GM19025 (cell line): ENCODE results near the gene KRI1.
A peak's percentile ranks its signal among the peaks of the same experiment; 100 is the strongest.
"Not testable (repeated sequence)": the region's sequence is repeated elsewhere in the genome, so short reads cannot be mapped to it uniquely, and the experiment has no call there.

Source experiments
- ATAC-seq: cut with Tn5 transposase; IDR thresholded peaks from one replicate; pipeline ENCODE4 v1.9.1; 2021; ENCODE audit warnings: mild to moderate bottlenecking, low read depth, moderate library complexity; ENCODE audit not compliant: unreplicated experiment

Gene KRI1

DNA sequence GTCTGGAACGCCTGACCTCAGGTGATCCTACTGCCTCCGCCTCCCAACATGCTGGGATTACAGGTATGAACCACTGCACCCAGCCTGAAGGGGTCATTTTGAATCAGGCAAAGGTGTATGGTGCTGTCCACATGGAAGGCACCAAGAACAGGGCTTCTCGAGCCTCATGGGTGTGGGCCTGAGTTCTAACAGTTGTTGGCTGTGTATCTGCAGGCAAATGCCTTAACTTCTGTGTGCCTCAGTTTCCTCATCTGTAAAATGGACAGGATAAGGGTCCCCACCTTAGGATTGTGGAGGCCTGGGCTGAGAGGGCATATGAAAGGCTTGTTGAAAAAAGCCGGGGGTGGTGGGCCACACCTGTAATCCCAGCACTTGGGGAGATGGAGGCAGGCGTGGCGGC is 12.1 kb upstream of the KRI1 start:
- no peak for ATAC-seq

DNA sequence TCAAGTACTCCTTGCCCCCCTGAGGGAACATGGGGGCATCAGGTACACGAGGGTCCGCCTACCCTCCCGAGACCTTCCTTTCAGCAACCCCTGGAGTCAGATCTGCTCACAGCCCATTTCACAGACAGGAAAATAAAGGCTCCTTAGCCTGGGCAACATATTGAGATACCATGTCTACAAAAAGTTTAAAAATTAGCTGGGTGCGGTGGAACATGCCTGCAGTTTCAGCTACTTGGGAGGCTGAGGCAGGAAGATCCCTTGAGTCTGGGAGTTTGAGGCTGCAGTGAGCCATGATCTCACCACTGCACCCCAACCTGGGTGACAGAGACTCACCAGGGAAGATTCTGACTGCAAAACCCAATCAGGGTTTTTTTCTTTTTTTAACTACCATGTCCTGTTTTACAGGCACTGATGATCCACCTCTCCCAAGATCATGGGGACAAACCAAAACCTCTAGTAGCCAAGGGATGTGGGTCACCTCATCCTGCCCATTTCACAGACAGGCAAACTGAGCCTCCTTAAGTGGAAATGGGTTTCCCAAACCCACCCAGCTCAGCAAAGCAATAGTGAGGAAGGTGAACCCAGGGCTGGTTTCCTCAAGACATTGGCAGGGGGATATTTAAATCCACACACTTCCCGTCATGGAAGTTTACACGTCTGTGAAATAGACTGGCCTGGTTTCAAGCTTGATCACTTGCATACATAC is 9.4 kb upstream of the KRI1 start:
- ATAC-seq: no peak

DNA sequence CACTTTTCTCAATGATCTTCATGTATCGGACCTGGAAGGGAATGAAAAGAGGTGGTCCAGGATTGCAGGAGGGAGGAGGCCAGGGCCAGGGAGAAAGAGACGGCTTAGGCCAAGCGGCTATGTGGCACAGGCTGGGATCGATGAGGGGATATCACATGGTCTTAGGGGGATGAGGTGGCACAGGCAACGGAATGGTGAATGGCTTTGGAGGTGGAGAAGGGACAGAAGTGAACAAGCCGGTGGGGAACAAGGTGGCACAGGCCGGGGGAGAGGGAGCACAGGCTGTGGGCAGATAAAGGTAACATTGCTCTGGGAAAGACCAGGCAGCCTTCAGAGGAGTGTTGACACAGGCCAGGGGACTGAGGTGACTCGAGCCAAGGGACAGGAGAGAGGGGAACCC is 8.7 kb upstream of the KRI1 start:
- no peak for ATAC-seq

DNA sequence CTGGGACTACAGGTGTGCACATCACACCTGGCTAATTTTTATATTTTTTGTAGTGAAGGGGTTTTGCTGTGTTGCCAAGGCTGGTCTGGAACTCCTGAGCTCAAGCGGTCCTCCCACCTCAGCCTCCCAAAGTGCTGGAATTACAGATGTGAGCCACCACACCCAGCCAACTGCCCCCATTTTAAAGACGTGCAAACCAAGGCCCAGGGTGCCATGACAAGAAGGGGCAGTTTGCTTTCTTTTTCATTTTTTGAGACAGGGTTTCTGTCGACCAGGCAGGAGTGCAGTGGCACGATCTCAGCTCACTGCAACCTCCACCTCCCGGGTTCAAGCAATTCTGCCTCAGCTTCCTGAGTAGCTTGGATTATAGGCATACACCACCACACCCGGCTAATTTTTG is 8.0 kb upstream of the KRI1 start:
- ATAC-seq: not testable (repeated sequence)

DNA sequence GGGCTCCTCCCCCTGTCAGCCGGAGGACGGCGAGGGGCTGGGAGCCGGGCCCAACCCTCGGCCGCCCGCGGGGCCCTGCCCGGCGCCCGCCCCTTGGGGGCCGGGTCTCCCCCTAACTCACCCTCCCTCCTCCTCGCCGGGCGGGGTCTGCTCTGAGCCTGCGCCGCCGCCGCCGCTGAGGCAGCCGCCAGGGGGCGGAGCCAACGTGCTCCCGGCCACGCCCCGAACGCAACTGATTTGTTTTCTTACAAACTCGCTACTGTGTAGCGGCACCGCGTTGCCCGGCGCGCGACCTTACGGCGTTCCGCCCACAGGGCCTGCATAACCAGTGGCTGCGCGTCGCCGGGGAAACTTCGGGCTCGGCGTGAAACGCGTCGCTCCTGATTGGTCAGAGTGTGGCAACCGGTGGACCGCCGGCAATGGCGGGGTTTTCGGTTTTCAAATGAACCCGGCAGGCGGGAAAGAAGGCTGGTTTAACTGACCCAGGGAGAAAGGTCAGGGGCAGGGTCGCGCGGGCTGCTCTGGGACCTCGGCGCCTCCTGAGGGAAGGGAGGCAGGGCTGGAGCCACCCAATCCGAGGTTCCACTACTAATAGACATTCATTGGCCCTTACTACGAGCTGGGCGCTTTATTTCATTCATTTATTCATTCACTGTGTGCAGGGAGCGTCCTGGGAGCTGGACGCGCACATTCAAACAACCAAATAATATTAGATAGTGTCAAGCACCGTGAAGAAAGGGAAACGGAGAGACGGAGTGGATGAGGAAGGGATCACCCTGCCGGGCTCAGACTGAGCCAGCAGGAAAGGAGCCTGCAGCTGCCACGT is 3.2 kb upstream of the KRI1 start, which contains the start of gene CDKN2D:
CDKN2D (minus strand) TSS at position 154 of the 826 bp plus-strand sequence. CDS start 326 bp downstream, outside the sequence.
- peak; percentile 65 for ATAC-seq

DNA sequence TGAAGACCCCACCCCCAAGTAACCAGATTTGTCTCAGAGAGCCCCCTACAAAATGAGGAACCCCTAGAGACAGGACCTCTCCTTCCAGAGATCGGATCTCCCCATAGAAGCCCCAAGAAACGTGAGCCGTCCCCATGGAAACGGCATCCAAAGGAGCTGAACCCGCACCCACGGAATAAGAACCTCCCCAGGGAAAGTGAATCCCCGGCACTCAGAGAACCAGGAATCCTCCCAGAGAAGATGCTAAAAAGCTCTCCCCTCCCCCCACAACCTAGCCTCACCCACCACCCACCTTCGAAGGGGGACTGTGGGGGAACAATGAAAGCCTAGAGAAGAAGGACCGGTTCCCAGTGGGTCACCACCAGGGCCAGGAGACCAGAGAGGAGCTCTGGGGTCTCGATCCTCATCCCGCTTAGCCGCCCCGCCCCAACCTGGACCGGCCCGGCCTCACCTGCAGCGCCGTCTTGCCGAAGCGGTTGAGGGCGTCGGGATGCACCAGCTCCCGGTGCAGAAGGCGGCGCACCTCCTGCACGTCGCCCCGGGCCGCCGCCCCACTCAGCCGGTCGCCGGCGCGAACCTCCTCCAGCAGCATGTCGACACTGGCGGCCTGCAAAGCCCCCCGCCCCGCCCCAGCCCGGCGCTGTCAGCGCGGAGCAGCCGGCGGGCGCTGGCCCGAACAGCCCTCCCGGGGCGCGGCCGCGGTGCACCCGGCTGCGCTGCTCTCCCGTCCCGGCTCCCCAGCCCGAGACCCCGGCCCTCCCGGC is 2.4 kb upstream of the KRI1 start:
- ATAC-seq: peak; percentile 2

DNA sequence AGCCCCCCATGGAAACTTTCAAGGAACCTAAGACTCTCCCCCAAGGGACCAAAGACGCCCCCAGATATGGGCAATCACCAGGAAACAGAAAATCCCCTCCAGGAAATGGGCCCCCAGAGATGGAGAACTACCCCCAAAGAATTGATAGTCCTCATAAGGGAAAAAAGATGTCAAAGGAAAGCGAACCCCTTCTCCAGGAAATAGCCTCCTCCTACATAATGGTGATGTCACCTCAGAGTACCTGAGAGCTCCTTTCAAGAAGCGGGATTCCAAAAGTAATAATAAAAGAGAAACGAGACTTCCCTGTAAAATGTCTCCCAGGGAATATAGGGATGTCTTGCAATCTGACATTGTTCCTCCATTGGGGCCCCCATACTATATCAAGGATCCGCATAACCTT is 1.8 kb upstream of the KRI1 start:
- ATAC-seq: no peak

DNA sequence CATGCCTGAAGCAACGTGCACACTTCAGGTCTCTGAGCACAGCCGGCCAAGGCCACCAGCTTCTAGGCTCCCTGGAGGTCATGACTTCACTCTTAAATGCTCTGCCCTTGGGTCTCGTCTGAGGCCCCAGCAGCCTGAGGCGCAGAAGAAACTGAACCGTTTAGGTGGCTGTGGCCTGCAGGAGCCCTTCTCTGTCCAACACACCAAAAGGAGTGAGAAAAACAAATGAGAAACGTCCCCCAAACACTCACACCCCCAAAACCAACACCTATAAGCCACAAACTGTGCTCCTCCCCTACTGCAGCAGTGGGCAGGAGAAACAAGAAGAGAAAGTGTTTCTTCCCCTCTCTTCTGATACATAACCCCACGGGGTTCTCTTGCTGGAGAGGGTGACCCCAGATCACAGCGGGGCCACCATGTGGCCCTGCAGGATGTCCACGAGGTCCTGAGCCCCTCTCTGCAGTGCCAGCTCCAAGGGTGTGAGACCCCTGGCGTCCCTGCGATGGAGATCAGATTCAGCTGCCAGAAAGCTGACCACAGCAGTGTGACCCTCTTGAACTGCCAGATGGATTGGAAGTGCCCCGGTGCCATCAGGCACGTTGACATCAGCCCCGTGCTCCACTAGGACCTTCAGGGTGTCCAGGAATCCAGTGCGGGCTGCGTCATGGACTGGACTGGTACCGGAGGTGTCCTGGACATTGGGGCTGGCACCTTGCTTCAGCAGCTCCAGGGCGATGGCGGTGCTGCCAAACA is 1.0 kb upstream of the KRI1 start:
- no peak for ATAC-seq

DNA sequence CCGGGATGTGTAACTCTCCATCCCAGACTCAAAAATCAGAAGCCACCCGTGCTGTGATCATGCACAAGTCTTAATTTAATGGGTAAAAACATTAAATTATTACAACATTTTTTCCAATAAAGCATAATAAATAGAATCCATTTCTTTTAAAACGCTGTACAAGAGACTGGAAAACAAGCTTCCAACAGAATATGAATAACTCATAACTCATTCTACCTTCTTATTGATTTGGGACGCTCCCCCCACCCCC is 523 bp upstream of the KRI1 start:
- no peak for ATAC-seq

DNA sequence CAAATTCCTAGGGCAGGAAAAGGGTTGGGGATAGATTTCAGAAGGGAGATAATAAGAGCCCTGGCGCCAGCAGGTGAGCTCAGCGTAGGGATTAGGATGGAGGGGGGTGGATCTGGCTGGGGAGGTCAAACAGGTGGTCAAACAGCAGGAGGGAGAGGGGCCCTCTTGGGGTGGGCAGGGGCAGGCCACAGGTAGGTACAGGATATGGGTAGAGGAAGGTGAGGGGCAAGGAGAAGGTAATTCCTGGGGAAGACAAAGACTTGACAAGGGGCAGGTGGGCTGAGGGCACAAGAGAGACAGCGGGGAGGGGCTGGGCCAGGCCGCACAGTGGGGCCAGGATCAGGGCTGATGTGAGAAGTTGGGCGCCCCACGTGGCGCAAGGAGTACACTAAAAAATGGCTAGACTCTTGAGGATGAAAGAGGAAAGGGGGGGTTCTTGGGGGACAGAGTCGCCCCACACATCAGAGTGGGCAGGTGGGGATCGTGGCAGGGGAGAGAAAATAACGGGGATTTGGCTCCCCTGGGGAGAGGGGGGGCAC is 713 bp downstream of the KRI1 start:
- ATAC-seq: no peak

DNA sequence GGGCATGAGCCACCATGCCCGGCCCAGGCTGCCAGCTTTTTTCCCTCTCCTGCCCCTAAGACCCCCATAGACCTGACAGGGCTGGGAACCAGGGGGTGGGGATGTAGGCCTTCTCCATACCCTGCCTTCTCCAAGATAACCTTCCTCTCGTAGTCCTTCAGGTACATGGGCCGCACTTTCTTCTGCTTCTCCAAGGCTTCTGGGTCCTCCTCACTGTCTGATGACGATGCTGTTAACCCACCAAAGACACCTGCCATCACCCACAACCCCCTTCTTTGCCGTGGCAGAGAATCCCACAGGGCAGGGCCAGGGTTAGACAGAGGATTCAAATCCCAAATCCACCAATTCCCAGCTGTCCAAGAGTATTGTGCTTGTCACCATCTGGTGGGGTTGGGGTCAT is 3.2 kb downstream of the KRI1 start:
- no peak for ATAC-seq

DNA sequence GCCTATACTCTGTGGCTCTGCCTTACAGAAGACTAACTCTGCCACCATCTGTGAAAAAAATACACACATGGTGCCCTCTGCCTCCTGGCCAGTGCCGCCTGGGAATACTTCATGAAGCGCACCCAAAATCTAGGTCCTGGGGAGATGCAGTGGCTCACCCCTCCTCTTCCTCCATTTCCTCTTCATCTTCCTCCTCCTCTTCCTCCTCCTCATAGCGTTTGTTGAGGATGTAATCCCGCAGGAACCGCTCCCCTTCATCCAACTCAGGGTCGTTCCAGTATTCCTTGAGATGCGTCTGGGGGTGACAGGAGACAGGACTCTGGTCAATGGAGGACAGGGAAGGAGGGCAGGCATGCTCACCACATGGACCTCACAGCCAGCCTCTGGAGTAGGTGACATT is 5.7 kb downstream of the KRI1 start:
- no peak for ATAC-seq

DNA sequence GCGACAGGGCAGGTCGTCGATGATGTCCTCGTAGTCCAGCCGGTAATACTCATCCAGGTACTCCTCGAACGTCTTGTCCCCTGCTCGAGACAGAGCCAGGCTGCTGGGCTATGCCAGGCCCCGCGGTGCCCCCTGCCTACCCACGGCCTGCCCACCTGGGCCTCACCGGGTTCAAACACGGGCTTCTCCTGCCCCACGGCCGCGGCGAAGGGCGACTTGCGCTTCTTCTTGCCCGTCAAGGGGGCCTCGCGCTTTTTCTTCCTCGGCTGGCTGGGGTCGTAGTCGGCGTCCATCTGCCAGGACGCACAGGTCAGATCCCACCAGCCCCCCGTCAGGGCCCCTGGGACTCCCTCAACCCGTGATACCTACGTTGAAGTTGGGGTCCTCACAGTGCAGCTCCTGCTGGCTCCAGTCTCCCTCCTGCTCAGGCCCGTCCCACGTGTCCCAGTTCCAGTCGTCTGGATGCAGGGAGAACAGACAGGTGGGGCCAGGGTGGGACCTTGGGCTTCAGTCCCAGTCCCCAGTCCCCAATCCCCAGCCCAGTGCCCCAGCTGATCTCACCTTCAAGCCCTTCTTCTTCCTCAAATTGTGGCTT is 8.1 kb downstream of the KRI1 start:
- ATAC-seq: no peak

DNA sequence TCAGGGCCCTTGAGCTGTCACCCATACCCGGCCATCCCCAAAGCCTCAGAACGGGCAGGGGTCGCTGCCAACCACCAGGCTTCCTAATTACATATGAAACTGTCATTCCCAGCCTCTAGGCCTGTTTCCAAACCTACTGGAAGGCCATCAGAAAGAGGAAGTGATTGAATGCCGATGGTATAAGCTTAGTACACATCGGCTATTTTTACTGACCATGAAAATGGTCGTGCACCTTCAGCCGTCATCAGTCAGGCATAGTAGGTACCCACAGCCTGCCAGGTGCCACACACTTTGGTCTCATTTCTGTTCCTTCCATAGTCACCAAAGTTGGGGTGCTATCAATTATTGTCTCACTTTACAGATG is 10.2 kb downstream of the KRI1 start:
- no peak for ATAC-seq

DNA sequence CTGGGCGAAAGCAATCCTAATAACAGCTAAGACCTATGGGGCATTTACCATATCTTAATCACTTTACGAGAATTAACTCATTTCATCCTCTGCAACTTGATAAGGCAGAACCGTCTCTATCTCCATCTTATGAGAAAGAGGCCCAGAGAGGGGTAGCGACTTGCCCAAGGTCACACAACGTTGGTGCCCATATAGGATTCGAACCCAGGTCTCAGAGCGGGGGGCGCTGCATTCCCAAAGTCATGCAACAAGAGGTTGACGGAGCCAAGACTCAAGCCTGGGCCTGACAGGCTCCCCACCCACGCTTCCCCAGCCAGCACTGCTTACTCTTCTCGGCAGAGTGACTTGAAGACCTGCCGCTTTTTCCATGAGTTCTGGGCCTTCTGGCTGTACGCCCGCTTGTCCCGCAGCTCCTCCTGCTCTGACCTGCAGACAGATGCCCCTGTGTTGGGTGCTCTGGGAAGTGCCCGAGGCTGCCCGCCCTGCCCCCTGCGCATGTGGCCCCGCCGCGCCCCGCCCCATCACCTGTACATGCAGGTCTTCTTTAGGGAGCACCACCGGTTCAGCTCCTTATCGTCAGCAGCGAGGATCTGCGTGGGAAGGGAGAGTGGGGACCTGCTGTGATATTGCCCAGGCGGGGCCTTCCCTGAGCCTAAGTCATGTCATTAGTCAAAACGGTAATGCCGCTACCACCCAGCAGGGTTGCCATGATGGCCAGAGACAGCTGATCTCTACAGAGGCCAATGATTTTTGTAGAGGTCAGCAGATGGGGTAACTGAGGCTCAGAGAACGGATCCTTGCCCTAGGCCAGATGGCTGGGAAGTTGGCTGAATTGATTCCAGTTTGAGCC is 10.8 kb downstream of the KRI1 start:
- ATAC-seq: no peak

DNA sequence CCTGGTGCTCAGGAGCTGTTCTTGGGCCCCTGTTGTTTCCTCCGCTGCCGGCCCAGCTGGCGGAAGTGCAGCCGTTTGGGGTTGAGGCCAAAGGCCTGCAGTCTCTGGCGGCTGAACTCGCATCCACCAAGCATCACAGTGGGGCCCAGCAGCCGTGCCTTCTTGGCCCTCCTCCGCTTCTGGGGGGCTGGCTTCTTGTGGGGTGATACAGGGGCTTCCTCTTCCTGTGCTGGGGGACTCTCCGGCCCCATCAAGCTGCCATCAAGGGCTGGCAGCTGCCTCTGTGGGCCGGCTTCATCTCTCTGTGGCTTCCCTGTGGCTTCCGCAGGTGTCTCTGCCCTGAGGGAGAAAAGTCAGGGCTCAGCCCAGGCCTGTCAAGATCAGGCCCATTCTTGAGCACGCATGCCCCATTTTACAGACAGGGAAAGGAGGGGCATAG is 11.8 kb downstream of the KRI1 start:
- no peak for ATAC-seq

DNA sequence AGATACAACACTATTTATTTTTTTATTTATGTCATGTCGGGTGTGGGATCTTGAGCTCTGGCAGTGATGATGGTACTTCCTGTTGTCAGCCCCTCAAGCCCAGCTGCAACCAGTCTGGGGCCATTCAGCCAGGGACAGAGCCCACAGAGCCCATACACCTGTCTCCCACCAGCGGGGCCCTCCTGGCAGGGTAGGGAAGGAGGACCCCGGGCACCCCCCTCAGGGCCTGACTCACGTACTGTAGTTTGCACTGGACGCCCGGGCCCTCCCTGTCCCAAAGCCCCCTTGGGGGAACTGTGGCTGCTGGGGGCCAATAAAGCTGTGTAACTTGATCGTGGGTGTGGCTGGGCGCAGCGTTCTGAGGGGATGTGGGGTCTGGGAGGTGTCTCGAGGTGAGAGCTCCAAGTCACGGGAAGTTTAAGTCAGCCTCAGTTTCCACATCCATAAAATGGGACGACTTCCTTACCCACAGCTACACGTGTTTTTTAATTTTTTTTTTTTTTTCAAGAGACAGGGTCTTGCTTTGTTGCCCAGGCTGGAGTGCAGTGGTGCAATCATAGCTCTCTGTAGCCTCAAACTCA is 12.6 kb downstream of the KRI1 start:
- no peak for ATAC-seq

DNA sequence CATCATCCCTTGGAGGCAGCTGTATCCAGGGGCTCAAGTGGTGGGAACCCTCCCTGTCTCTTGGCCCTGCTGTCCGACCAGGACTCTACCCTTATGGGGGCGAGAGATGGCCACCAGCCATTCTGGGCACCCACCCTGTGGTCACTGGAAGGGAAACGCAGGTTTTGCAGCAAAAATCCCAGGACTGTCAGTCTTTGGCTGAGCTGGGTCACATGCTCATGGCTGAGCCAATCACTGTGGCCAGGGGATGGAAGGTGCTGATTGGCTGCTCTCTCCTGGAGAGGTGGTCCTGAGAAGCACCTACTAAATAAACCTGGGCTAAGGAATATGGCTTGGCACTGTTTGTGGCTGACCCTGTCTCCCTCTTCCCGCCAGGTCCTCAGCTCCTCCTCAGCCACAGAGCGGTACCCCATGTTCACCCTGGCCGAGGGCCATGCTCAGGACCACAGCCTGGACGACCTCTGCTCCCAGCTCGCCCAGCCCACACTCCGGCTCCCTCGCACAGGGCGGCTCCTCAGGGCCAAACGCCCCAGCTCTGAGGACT is 13.2 kb downstream of the KRI1 start:
- no peak for ATAC-seq
